HepG2 (cell line): Measurements from ENCODE around the gene ATP1A2. TPM values are rescaled to one million over a fixed set of nuclear protein-coding genes. Genes with fewer than 3 reads are reported as not detected.

Experiments used
- FOXM1 ChIP-seq: sonication (generic); formaldehyde crosslinking; IDR thresholded peaks from 2 replicates; pipeline ENCODE4 v1.5.0; 2020; ENCODE audit warnings: missing genetic modification reagents
- GATAD2A ChIP-seq: IDR thresholded peaks from 2 replicates; pipeline ENCODE4 v1.6.1; 2016
- GZF1 ChIP-seq: sonication (generic); formaldehyde crosslinking; IDR thresholded peaks from 2 replicates; pipeline ENCODE4 v1.5.1; 2020; ENCODE audit warnings: mild to moderate bottlenecking, missing genetic modification reagents
- HOMEZ ChIP-seq: IDR thresholded peaks from 2 replicates; pipeline ENCODE4 v1.6.1; 2016; ENCODE audit warnings: low read depth
- JARID2 ChIP-seq: sonication (generic); formaldehyde crosslinking; IDR thresholded peaks from 2 replicates; pipeline ENCODE4 v1.8.1; 2023; ENCODE audit warnings: missing genetic modification reagents, inconsistent platforms; ENCODE audit not compliant: insufficient replicate concordance
- PCBP2 ChIP-seq: fragments of 200-400 bp; formaldehyde crosslinking; optimal IDR thresholded peaks from 2 replicates; pipeline ENCODE3; 2018; ENCODE audit warnings: low read length, low read depth; ENCODE audit not compliant: poor library complexity, severe bottlenecking
- PLRG1 ChIP-seq: fragments of 450-650 bp; conservative IDR thresholded peaks from 2 replicates; pipeline ENCODE4 v1.6.1; 2016
- RAD51 ChIP-seq: fragments of 450-650 bp; IDR thresholded peaks from 2 replicates; pipeline ENCODE4 v1.6.1; 2016; ENCODE audit warnings: borderline replicate concordance
- SKI ChIP-seq: fragments of 450-650 bp; IDR thresholded peaks from one replicate; pipeline ENCODE4 v1.6.1; 2018; ENCODE audit warnings: mild to moderate bottlenecking; ENCODE audit not compliant: partially characterized antibody
- SP140L ChIP-seq: sonication (generic); formaldehyde crosslinking; IDR thresholded peaks from 2 replicates; pipeline ENCODE4 v1.4.0; 2020; ENCODE audit warnings: missing genetic modification reagents, borderline replicate concordance
- TCF7 ChIP-seq: sonication (generic); IDR thresholded peaks from 2 replicates; pipeline ENCODE4 v1.6.1; 2016; ENCODE audit warnings: antibody characterized with exemption, low read depth
- TERF1 ChIP-seq: sonication (generic); formaldehyde crosslinking; IDR thresholded peaks from 2 replicates; pipeline ENCODE4 v1.8.0; 2022; ENCODE audit warnings: mild to moderate bottlenecking, missing genetic modification reagents, moderate library complexity
- YEATS4 ChIP-seq: sonication (generic); formaldehyde crosslinking; IDR thresholded peaks from 2 replicates; pipeline ENCODE4 v1.4.0; 2020; ENCODE audit warnings: missing genetic modification reagents, borderline replicate concordance
- ZBTB14 ChIP-seq: sonication (generic); formaldehyde crosslinking; IDR thresholded peaks from 2 replicates; pipeline ENCODE4 v1.4.0; 2020; ENCODE audit warnings: missing genetic modification reagents
- ZMYM4 ChIP-seq: sonication (generic); formaldehyde crosslinking; IDR thresholded peaks from 2 replicates; pipeline ENCODE4 v1.8.1; 2023; ENCODE audit warnings: mild to moderate bottlenecking, missing genetic modification reagents
- ZNF225 ChIP-seq: sonication (generic); formaldehyde crosslinking; IDR thresholded peaks from 2 replicates; pipeline ENCODE4 v1.4.0; 2020; ENCODE audit warnings: mild to moderate bottlenecking, missing genetic modification reagents
- ZNF362 ChIP-seq: sonication (generic); formaldehyde crosslinking; IDR thresholded peaks from 2 replicates; pipeline ENCODE4 v1.4.0; 2020; ENCODE audit warnings: missing genetic modification reagents, mild to moderate bottlenecking, borderline replicate concordance
- ZNF543 ChIP-seq: sonication (generic); formaldehyde crosslinking; IDR thresholded peaks from 2 replicates; pipeline ENCODE4 v1.4.0; 2020; ENCODE audit warnings: mild to moderate bottlenecking, missing genetic modification reagents
- ZNF546 ChIP-seq: sonication (generic); formaldehyde crosslinking; conservative IDR thresholded peaks from 2 replicates; pipeline ENCODE4 v1.8.1; 2023; ENCODE audit warnings: mild to moderate bottlenecking, missing genetic modification reagents
- ZNF687 ChIP-seq: sonication (generic); formaldehyde crosslinking; IDR thresholded peaks from 2 replicates; pipeline ENCODE4 v1.5.1; 2020; ENCODE audit warnings: mild to moderate bottlenecking, missing genetic modification reagents, moderate library complexity
- ZNF879 ChIP-seq: sonication (generic); formaldehyde crosslinking; IDR thresholded peaks from 2 replicates; pipeline ENCODE4 v1.8.1; 2023; ENCODE audit warnings: missing genetic modification reagents
- polyA plus RNA-seq, 8 experiments: library from polyadenylated mRNA; depleted of rRNA in 3 of 8; stranded (reverse) in 7 of 8; unstranded in 1 of 8; fragments of >200 nt; fragmentation: Illumina TruSeq in 4 of 8; extraction: Trizol in 4 of 8; gene quantifications; 2 replicates each; pipeline versions ENCODE4 v1.2.1 to v1.2.3, GENCODE V29; 2011 to 2016; ENCODE audit warnings: low read depth in 4 of 8, missing spikeins in 1 of 8, mixed read lengths in 1 of 8; ENCODE audit not compliant: insufficient read depth in 1 of 8
- total RNA-seq, 5 experiments: library from RNA; depleted of rRNA; stranded (reverse); fragments of >200 nt; fragmentation: Illumina TruSeq; extraction: Trizol; gene quantifications; 2 replicates each; pipeline ENCODE4 v1.2.3, GENCODE V29; 2016; ENCODE audit warnings: low read depth in 1 of 5

ATP1A2 gene
- total and polyA plus RNA-seq, 2 of the 13 experiments (the other 11 are each of a cell fraction or from before 2014, with no cell fraction given): 0.16 TPM; not detected in 1

- TF ChIP-seq ZBTB14 (CRISPR knock-in tag) (no peak), GATAD2A (CRISPR knock-in tag) (peak; percentile 36; the same call in 1 of the 2 replicates), TCF7 (peak; percentile 66), ZNF687 (CRISPR knock-in tag) (peak; percentile 39; the same call in 1 of the 2 replicates), HOMEZ (CRISPR knock-in tag) (no peak), JARID2 (CRISPR knock-in tag) (no peak), TERF1 (CRISPR knock-in tag) (no peak), ZNF362 (no peak), GZF1 (CRISPR knock-in tag) (no peak), ZNF879 (CRISPR knock-in tag) (no peak), RAD51 (no peak), ZMYM4 (CRISPR knock-in tag) (no peak), ZNF543 (CRISPR knock-in tag) (no peak), ZNF225 (no peak), PLRG1 (no peak), FOXM1 (CRISPR knock-in tag) (no peak), PCBP2 (no peak), SP140L (CRISPR knock-in tag) (no peak), YEATS4 (no peak), ZNF546 (CRISPR knock-in tag) (no peak), SKI (no peak)
These were observed 6.5 kb upstream of the ATP1A2 start (continued) for GRCh38 chr1:160108888-160109662.
